GM18907 (cell line): ENCODE data around the gene ARFIP2.

Experiments
- ATAC-seq: cut with Tn5 transposase; IDR thresholded peaks from one replicate; pipeline ENCODE4 v1.9.1; 2021; ENCODE audit warnings: mild to moderate bottlenecking, moderate library complexity; ENCODE audit not compliant: unreplicated experiment

The ARFIP2 gene

DNA sequence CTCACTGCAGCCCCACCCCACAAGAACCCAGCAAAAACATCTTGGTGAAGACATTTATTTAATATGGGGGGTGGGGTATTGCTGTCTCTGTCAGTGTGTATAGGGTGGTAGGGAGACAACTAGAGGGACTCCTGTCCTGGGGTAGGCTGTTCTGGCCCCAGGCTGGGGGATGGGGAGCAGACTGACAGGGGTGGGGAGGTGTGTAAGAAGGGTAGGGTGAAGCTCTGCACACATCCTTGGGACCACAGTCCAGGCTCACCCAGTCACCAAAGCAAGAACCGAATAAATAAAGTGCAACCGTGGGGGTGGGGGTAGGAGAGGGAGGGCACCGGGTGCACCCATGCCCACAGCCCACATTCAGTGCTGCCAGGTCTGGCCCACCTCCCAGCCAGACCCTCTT, 32.6 kb downstream of the ARFIP2 start:
- ATAC-seq, result no peak

DNA sequence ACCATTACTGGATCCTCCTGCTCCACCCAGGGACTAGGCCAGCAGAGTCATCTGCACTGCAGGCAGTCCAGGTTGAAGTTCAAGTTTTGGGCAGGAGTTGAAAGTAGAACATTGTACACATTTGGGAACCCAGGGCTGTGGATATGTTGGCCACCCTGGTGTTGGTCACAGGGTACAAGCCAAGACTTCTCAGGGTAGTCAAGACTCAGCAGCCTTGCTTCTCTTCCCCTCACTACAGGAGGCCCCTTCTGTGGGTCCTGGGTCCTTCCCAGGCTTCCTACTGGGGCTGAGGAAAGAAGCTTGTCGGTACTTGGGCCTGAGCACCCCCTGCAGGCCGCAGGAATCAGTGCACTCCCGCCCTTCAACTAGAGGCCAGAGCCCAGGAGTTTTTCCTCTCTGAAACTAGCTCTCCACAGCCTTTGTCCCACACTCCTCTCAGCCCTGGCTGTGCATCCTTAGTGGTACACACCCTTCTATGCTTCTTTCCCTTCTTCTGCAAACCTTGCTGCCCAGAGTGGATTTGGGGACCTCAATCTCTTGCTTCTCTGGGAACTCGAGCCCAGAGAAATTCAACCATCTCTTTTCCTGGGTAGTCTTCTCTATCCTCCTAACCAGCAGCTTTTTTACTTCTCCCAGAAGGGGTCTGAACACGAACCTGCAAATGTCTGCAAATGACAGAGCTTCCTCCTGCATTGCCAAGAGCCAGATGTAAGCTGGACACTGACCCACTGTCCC, 37.7 kb downstream of the ARFIP2 start:
- ATAC-seq, result peak; percentile 81

DNA sequence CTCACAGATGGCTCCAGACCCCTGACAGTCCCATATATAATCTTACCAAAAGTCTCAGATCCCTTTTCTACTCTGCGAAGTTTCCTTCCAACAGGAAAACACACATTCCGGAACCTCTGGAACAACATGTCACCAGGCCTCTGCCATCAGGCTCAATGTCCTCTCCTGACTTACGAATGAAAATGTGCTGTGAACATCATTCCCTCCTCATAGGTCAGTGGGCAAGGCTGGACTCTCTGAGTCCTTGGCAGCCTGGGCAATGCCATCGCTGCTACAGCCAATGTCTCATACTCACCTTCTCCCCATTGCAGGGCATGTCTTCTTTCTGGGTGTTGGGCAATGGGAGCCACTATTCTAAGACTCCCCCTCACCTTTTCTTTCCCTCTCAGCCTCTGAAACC, 38.7 kb downstream of the ARFIP2 start:
- ATAC-seq, result no peak

DNA sequence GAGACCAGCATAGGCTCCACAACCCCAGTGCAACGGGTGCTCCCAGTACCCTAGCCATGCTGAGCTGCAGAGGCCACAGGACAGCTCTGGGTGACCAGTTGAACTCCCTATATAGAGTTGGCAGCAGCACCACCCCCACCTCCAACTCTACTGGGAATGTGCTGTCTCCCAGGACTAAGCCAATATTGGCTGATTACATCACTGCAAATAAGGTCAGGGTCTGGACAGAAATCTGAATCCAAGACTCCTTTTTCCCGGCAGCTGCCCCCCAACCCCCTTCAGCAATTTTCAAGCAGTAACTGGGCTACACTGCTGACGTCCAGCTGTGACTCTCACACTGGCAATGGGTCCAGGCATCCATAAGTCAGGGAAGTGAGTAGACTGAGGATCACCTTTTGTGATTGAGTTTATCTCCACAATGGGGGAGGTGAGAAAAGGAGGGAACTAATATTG, 40.2 kb downstream of the ARFIP2 start, which contains the start of gene HPX:
HPX (minus strand) TSS at position 82 of the 453 bp plus-strand sequence; CDS start at position 58, 24 bp downstream.
- no peak for ATAC-seq

DNA sequence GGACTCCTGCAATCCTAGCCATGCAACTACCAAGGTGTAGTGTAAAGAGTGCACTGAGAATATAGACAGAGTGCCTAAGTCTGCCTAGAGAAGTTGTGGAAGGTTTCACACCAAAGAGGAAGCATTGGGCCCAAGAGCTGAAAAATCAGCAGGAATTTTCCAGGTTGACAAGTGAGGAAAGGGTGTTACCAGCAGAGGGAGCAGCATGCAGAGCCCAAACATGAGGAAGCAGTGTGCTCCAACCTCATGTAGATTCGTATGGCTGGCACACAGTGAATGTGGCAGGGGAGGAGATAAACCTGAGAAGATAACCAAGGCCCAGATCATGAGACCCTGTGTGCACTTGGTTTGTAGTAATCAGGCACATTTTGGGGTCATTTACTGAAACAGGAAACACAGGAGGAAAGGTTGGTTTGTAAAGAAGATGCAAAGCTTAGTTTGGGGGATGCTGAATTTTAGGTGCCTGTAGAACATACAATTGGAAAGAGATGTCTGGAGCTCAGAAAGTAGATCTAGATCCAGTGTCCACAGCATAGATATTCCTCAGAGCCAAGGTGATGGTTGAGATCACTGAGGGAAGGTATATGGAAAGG, 42.1 kb downstream of the ARFIP2 start:
- ATAC-seq, result peak; percentile 39

DNA sequence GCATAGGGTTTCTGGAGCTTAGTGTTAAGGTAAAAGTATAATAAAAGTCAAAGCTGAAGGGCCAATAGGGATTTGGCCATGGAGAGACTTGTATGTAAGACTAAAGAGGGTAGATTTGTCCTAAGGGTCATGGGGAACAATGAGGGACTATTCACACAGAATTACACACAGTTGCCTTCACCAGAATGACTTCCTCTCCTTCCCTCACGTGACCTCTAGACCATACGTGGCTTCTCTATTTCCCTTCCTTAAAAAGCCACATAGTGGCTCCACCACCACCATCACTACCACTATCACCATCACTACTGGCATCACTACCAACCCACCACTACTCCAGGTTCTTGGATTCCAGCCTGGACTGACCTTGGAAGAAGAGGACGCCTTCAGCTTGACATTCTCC, 43.1 kb downstream of the ARFIP2 start:
- no peak for ATAC-seq

DNA sequence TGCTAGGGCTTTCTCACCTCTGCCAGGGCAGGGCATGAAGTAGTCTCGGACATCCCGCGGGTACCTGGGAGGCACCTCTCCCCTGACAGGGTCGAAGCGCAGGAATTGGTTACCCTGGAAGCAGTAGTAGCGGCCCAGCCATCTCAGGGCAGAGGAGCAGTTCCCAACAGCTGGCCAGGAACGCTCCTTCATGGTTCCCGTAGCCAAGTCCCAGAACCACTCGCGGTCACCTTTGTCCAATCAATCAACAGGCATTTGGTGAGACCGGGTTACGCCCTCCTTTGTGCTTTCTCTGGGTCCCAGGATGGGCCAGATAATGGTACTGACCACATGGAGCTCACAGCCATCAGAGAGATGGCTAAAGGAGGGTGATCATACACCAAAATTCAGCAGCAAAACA, 43.7 kb downstream of the ARFIP2 start:
- ATAC-seq, result no peak

DNA sequence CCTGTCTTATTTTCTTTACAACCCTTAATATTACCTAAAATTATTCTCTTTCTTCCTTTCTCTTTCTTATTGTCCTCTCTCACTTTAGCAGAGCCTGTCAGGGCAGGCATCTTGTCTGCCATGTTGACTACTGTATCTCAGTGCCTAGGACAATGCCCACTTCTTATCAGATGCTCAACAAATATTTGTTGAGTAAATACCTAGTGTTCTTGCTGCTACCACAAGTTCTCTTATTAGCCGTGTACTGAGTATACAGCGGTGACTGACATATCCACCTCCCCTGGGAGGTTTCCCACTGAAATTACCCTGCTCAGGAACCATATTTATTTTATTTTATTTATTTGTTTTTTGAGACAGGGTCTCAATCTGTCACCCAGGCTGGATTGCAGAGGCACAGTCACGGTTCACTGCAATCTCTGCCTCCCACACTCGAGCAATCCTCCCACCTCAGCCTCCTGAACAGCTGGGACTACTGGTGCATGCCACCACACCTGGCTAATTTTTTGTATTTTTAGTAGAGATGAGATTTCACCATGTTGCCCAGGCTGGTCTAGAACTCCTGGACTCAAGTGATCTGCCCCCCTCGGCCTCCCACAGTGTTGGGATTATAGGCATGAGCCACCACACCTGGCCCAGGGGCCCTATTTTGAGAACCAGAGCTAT, 47.0 kb downstream of the ARFIP2 start:
- ATAC-seq, result peak; percentile 49

DNA sequence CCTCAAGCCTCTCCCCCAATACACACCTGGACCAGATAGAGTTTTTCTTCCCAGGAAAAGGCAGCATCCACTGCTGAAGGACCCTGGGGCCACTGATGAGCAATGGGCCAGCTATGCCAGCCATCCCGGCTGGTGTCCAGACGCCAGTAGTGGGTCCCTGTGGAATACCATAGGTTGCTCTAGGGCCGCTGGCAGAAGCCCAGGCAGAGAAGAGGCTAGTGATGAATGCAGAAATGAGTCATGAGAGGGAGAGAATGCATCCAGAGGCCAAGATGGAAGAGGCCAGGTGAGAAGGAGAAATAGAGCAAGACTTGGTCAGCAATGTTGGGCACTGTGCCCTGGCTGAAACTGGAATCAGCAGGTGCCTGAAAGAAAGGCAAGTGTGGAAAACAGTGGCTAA, 49.3 kb downstream of the ARFIP2 start:
- no peak for ATAC-seq

DNA sequence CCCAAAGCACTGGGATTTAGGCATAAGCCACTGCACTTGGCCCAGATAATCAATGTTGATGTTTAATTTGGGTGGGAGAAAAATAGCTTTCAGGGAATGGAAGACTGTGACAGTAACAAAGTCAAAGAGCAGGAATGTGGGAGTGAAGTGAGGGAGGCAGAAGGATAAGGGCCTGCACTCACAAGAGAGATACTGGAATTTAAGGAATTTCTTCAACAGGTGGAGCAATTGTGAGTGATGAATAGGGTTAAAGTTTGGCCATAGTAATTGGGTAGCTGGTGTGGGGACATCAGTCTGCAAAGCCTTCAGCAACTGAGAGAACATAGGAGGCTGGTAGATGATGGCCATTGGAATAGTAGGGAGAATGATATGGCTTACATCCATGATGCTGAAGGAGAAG, 53.6 kb downstream of the ARFIP2 start:
- ATAC-seq, result no peak
